Natural killer cell (primary cell): ENCODE results near the gene ANKRD11. TPM values are rescaled to one million over a fixed set of nuclear protein-coding genes. Genes with fewer than 3 reads are reported as not detected.

Source experiments
- ATAC-seq, 3 donors: fragments of 150-1000 bp in 2 of 3; fragments of 200-7000 bp in 1 of 3; cut with Tn5 transposase; 1 replicate in 1 of 3; 2 replicates in 2 of 3; pipeline ENCODE4 v1.10.0; 2021; ENCODE audit warnings: mild to moderate bottlenecking in 2 of 3, moderate library complexity in 2 of 3
- DNase-seq, 2 donors: peaks; one replicate each; pipeline versions ENCODE4 v3.0.0 to v3.0.0-alpha.2; 2013 to 2021; ENCODE audit warnings: mixed read lengths in 1 of 2
- H3K27ac ChIP-seq: one replicate; pipeline ENCODE4 v1.5.1; 2013; ENCODE audit warnings: mild to moderate bottlenecking, low read length
- H3K27me3 ChIP-seq: one replicate; pipeline ENCODE4 v1.6.1; 2013; ENCODE audit warnings: low read length; ENCODE audit not compliant: control insufficient read depth, insufficient read depth
- H3K36me3 ChIP-seq: one replicate; pipeline ENCODE4 v1.6.1; 2013; ENCODE audit warnings: low read length; ENCODE audit not compliant: control insufficient read depth, insufficient read depth
- H3K4me1 ChIP-seq: one replicate; pipeline ENCODE4 v1.6.1; 2013; ENCODE audit warnings: low read length; ENCODE audit not compliant: control insufficient read depth, insufficient read depth
- H3K4me3 ChIP-seq: one replicate; pipeline ENCODE4 v1.5.1; 2013; ENCODE audit warnings: low read length
- H3K9me3 ChIP-seq: one replicate; pipeline ENCODE4 v1.6.1; 2013; ENCODE audit warnings: low read length; ENCODE audit not compliant: control insufficient read depth, insufficient read depth
- H3K27ac Mint-ChIP-seq, 2 donors: one replicate each; pipeline ENCODE4 v1.8.0; 2022; ENCODE audit warnings: mild to moderate bottlenecking in 2 of 2, mixed read lengths in 2 of 2, moderate library complexity in 1 of 2
- H3K27me3 Mint-ChIP-seq, 2 donors: one replicate each; pipeline ENCODE4 v1.8.0; 2022; ENCODE audit warnings: low read depth in 2 of 2, mixed read lengths in 2 of 2
- H3K36me3 Mint-ChIP-seq: one replicate; pipeline ENCODE4 v1.8.0; 2022; ENCODE audit warnings: mixed read lengths
- H3K4me1 Mint-ChIP-seq, 2 donors: one replicate each; pipeline ENCODE4 v1.8.0; 2022; ENCODE audit warnings: mixed read lengths in 2 of 2
- H3K4me3 Mint-ChIP-seq: one replicate; pipeline ENCODE4 v1.8.0; 2022; ENCODE audit warnings: mild to moderate bottlenecking, moderate library complexity, mixed read lengths
- H3K9me3 Mint-ChIP-seq, 2 donors: one replicate each; pipeline ENCODE4 v1.8.0; 2022; ENCODE audit warnings: mixed read lengths in 2 of 2
- CTCF ChIP-seq: fragments of 200-600 bp; IDR thresholded peaks from one replicate; pipeline ENCODE4 v1.8.0; 2022; ENCODE audit warnings: antibody characterized with exemption
- WGBS: methylation state at CpG from one replicate; pipeline ENCODE4 v1.1.7; 2013; ENCODE audit warnings: missing lambda C conversion rate; ENCODE audit not compliant: insufficient coverage; 5-methylcytosine and 5-hydroxymethylcytosine counted together
- intact Hi-C: fragments of 100-400 bp; cut with micrococcal nuclease; formaldehyde crosslinking; loops from one replicate; pipeline ENCODE4 v1.14.2; 2022
- total RNA-seq, 4 donors: library from RNA; stranded (reverse); fragments of 120-200 nt in 1 of 4; gene quantifications; one replicate each; pipeline versions ENCODE4 v1.2.3 to v1.2.4, GENCODE V29; 2013 to 2022

ANKRD11 gene
- total RNA-seq, 3 donors from 2014 or later (not counting 1 experiment from before 2014, with no cell fraction given): 230 to 299 (median 287) TPM

- Mint-ChIP-seq H3K4me1 (peaks cover 19 to 25% of the 10 kb centered on the region in 2 donors), H3K9me3 (no peaks in the 10 kb centered on the region), H3K4me3 (no peak overlapping the region), H3K27ac (no peak overlapping the region), H3K36me3 (no peaks in the 10 kb centered on the region), H3K27me3 (no peaks in the 10 kb centered on the region)
- Histone ChIP-seq H3K27ac (peak overlapping the region; percentile 1), H3K4me3 (no peak overlapping the region), H3K27me3 (no peaks in the 10 kb centered on the region), H3K36me3 (peaks cover 68% of the 10 kb centered on the region), H3K4me1 (peaks cover 15% of the 10 kb centered on the region), H3K9me3 (no peaks in the 10 kb centered on the region)
- 97% methylated on average over 32 of the region's 32 CpGs for WGBS
- no peak for DNase-seq
- ATAC-seq: no peak
- intact Hi-C loops: no loop called here
- no peak for TF ChIP-seq CTCF
Measured at GRCh38 chr16:89270666-89271345, 219.6 kb downstream of the ANKRD11 start.

GRCh38 chr16:89269805-89270665 lies 220.3 kb downstream of the ANKRD11 start:
- Histone ChIP-seq H3K9me3 (no peaks in the 10 kb centered on the region), H3K4me3 (no peak overlapping the region), H3K36me3 (peaks cover 64% of the 10 kb centered on the region), H3K27ac (peak overlapping the region; percentile 1), H3K4me1 (peaks cover 15% of the 10 kb centered on the region), H3K27me3 (no peaks in the 10 kb centered on the region)
- WGBS: 88% methylated on average over 27 of the region's 27 CpGs
- ATAC-seq (peak; percentile 40 to 77 (median 74)), DNase-seq (no peak)
- TF ChIP-seq CTCF: no peak
- peak overlapping the region; percentile 49 for H3K4me3 Mint-ChIP-seq
- intact Hi-C loops: no loop called here
- H3K36me3 Mint-ChIP-seq: no peaks in the 10 kb centered on the region
- no peaks in the 10 kb centered on the region for H3K27me3 Mint-ChIP-seq
- H3K9me3 Mint-ChIP-seq: no peaks in the 10 kb centered on the region
- H3K4me1 Mint-ChIP-seq: peaks cover 19 to 25% of the 10 kb centered on the region in 2 donors
- H3K27ac Mint-ChIP-seq: peak overlapping the region; percentile 77 to 79

GRCh38 chr16:89268987-89269735 lies 221.2 kb downstream of the ANKRD11 start:
- intact Hi-C loops: no loop called here
- H3K27me3 ChIP-seq: no peaks in the 10 kb centered on the region
- Mint-ChIP-seq H3K27ac (peak overlapping the region; percentile 77 to 79), H3K4me3 (peak overlapping the region; percentile 49), H3K4me1 (peaks cover 19 to 25% of the 10 kb centered on the region in 2 donors), H3K36me3 (no peaks in the 10 kb centered on the region), H3K9me3 (no peaks in the 10 kb centered on the region), H3K27me3 (no peaks in the 10 kb centered on the region)
- DNase-seq: no peak
- no peak for TF ChIP-seq CTCF
- H3K4me3 ChIP-seq: no peak overlapping the region
- 92% methylated on average over 8 of the region's 14 CpGs for WGBS
- peaks cover 15% of the 10 kb centered on the region for H3K4me1 ChIP-seq
- no peaks in the 10 kb centered on the region for H3K9me3 ChIP-seq
- ATAC-seq: no peak
- peaks cover 58% of the 10 kb centered on the region for H3K36me3 ChIP-seq
- peak overlapping the region; percentile 1 for H3K27ac ChIP-seq
